A673 (cell line): ENCODE data around the gene LRRC30. TPM values are rescaled to one million over a fixed set of nuclear protein-coding genes. Genes with fewer than 3 reads are reported as not detected.

Experiments
- BruUV-seq: library from RNA; stranded (reverse); fragments of 400-500 nt; replicated peaks from 2 replicates; lab custom pipeline; 2021; lab: Mats Ljungman, UMichigan
- CTCF ChIA-PET: fragments of 300-600 bp; sonication (Branson Sonifier 250); formaldehyde crosslinking; loops from one replicate; lab custom pipeline; 2022; ENCODE audit warnings: antibody characterized with exemption; lab: Charles Lee
- POLR2A ChIA-PET: fragments of 300-600 bp; sonication (Branson Sonifier 250); formaldehyde crosslinking; loops from one replicate; lab custom pipeline; 2022; ENCODE audit warnings: antibody characterized with exemption; ENCODE audit not compliant: low non-redundant PET; lab: Charles Lee
- DNase-seq: peaks from one replicate; pipeline ENCODE4 v3.0.0-alpha.2; 2015; ENCODE audit warnings: low spot score
- H3K27ac ChIP-seq: fragments of 200-600 bp; sonication (generic); 2 replicates; pipeline ENCODE4 v1.5.1; 2016; ENCODE audit warnings: mixed run types, low read depth, mild to moderate bottlenecking, mixed read lengths, antibody characterized with exemption, low read length; ENCODE audit not compliant: poor library complexity, severe bottlenecking
- H3K27me3 ChIP-seq: fragments of 200-600 bp; sonication (generic); replicated peaks from 2 replicates; pipeline ENCODE4 v1.6.1; 2017; ENCODE audit warnings: mixed run types, low read depth, mild to moderate bottlenecking, mixed read lengths, antibody characterized with exemption, low read length; ENCODE audit not compliant: insufficient read depth, poor library complexity
- H3K36me3 ChIP-seq: fragments of 200-600 bp; sonication (generic); 2 replicates; pipeline ENCODE4 v1.6.1; 2016; ENCODE audit warnings: mixed run types, mild to moderate bottlenecking, mixed read lengths, antibody characterized with exemption, low read length; ENCODE audit not compliant: insufficient read depth, poor library complexity, severe bottlenecking
- H3K4me1 ChIP-seq: fragments of 200-600 bp; sonication (generic); 2 replicates; pipeline ENCODE4 v1.6.1; 2017; ENCODE audit warnings: mixed run types, mild to moderate bottlenecking, mixed read lengths, antibody characterized with exemption, low read length; ENCODE audit not compliant: insufficient read depth, poor library complexity, severe bottlenecking
- H3K4me3 ChIP-seq: fragments of 200-600 bp; sonication (generic); 2 replicates; pipeline ENCODE4 v1.5.1; 2016; ENCODE audit warnings: low read depth, mixed run types, mild to moderate bottlenecking, mixed read lengths, low read length; ENCODE audit not compliant: poor library complexity, severe bottlenecking
- H3K9me3 ChIP-seq: fragments of 200-600 bp; sonication (generic); 2 replicates; pipeline ENCODE4 v1.6.1; 2016; ENCODE audit warnings: mixed run types, low read depth, mild to moderate bottlenecking, mixed read lengths, antibody characterized with exemption, low read length; ENCODE audit not compliant: poor library complexity, severe bottlenecking
- CTCF ChIP-seq: fragments of 300-800, 200-600 bp; sonication (generic); conservative IDR thresholded peaks from 2 replicates; pipeline ENCODE4 v1.5.1; 2017; ENCODE audit warnings: low read depth, mild to moderate bottlenecking, antibody characterized with exemption, low read length, moderate library complexity, mixed read lengths
- EZH2 ChIP-seq: fragments of 200-600 bp; sonication (generic); IDR thresholded peaks from 2 replicates; pipeline ENCODE4 v1.6.1; 2017; ENCODE audit warnings: borderline replicate concordance, low read depth, mild to moderate bottlenecking, mixed read lengths, antibody characterized with exemption, low read length; ENCODE audit not compliant: poor library complexity, severe bottlenecking
- intact Hi-C: fragments of 100-400 bp; cut with micrococcal nuclease; formaldehyde crosslinking; loops from one replicate; pipeline ENCODE4 v1.10.0; 2022; ENCODE audit not compliant: unreplicated experiment
- total RNA-seq: library from RNA; stranded (reverse); gene quantifications from 2 replicates; pipeline ENCODE4 v1.2.3, GENCODE V29; 2021

Gene LRRC30
- total RNA-seq, 1 experiment from 2014 or later: not detected

- Histone ChIP-seq H3K27me3 (no peaks in the 10 kb centered on the region), H3K9me3 (peaks cover 19% of the 10 kb centered on the region), H3K4me3 (no peak overlapping the region), H3K27ac (no peak overlapping the region), H3K4me1 (no peaks in the 10 kb centered on the region), H3K36me3 (no peaks in the 10 kb centered on the region)
- no peak for DNase-seq
- BruUV-seq: no TSS peak
- CTCF ChIA-PET: no interaction called here
- intact Hi-C loops: no loop called here
- TF ChIP-seq CTCF (no peak), EZH2 (no peak)
- POLR2A ChIA-PET: no interaction called here
Observed at GRCh38 chr18:7197854-7198253, 33.0 kb upstream of the LRRC30 start.

GRCh38 chr18:7198326-7198725 lies 32.6 kb upstream of the LRRC30 start:
- no peak for TF ChIP-seq CTCF
- TF ChIP-seq EZH2: no peak

GRCh38 chr18:7201096-7201495 lies 29.8 kb upstream of the LRRC30 start:
- Histone ChIP-seq H3K4me3 (no peak overlapping the region), H3K4me1 (no peaks in the 10 kb centered on the region), H3K27me3 (no peaks in the 10 kb centered on the region), H3K27ac (no peak overlapping the region), H3K9me3 (peaks cover 17% of the 10 kb centered on the region), H3K36me3 (no peaks in the 10 kb centered on the region)
- DNase-seq: no peak
- TF ChIP-seq EZH2: no peak
- no peak for TF ChIP-seq CTCF
- BruUV-seq: no TSS peak
- ChIA-PET POLR2A (no interaction called here), CTCF (no interaction called here)
- intact Hi-C loops: no loop called here

More at GRCh38 chr18:7198326-7198725, 32.6 kb upstream of the LRRC30 start:
- POLR2A ChIA-PET: no interaction called here
- H3K9me3 ChIP-seq: peaks cover 18% of the 10 kb centered on the region
- no peaks in the 10 kb centered on the region for H3K4me1 ChIP-seq
- no peaks in the 10 kb centered on the region for H3K36me3 ChIP-seq
- H3K27me3 ChIP-seq: no peaks in the 10 kb centered on the region
- DNase-seq: no peak
- intact Hi-C loops: no loop called here
- CTCF ChIA-PET: no interaction called here
- H3K27ac ChIP-seq: no peak overlapping the region
- BruUV-seq: no TSS peak
- H3K4me3 ChIP-seq: no peak overlapping the region
